K562 (cell line): ENCODE results near the gene MLF1. TPM values are rescaled to one million over a fixed set of nuclear protein-coding genes. Genes with fewer than 3 reads are reported as not detected.

Experiments
- CTCFL ChIP-seq: IDR thresholded peaks from 2 replicates; pipeline ENCODE4 v1.6.1; 2011; ENCODE audit warnings: borderline replicate concordance, low read depth, mild to moderate bottlenecking, moderate library complexity, low read length; ENCODE audit not compliant: insufficient read depth, poor library complexity, severe bottlenecking
- GTF3C2 ChIP-seq: IDR thresholded peaks from 3 replicates; pipeline ENCODE4 v1.6.1; 2011; ENCODE audit warnings: borderline replicate concordance, mild to moderate bottlenecking, moderate library complexity; ENCODE audit not compliant: insufficient read length; ENCODE audit errors: extremely low read depth
- HNRNPLL ChIP-seq: fragments of 200-400 bp; formaldehyde crosslinking; IDR thresholded peaks from 2 replicates; pipeline ENCODE4 v1.6.1; 2017; ENCODE audit warnings: low read length, low read depth, mild to moderate bottlenecking; ENCODE audit not compliant: poor library complexity, severe bottlenecking
- KDM5B ChIP-seq: fragments of 200-600 bp; sonication (generic); IDR thresholded peaks from 2 replicates; pipeline ENCODE4 v1.6.1; 2012; ENCODE audit warnings: low read depth, mild to moderate bottlenecking, moderate library complexity, low read length, control low read depth, inconsistent platforms; ENCODE audit not compliant: insufficient replicate concordance
- NR2F6 ChIP-seq: fragments of 450-650 bp; formaldehyde crosslinking; IDR thresholded peaks from 2 replicates; pipeline ENCODE4 v1.4.0; 2020; ENCODE audit warnings: mild to moderate bottlenecking
- SMAD1 ChIP-seq: fragments of 150-350 bp; IDR thresholded peaks from 2 replicates; pipeline ENCODE4 v1.6.1; 2014; ENCODE audit warnings: low read length, low read depth; ENCODE audit not compliant: partially characterized antibody
- SMARCA4 ChIP-seq: fragments of 450-650 bp; IDR thresholded peaks from 2 replicates; pipeline ENCODE4 v1.6.1; 2016
- STAT5B ChIP-seq: fragments of 250-450 bp; sonication (Bioruptor Pico); IDR thresholded peaks from 2 replicates; pipeline ENCODE4 v1.8.0; 2021; ENCODE audit warnings: mild to moderate bottlenecking, inconsistent platforms
- ZKSCAN3 ChIP-seq: fragments of 250-450 bp; sonication (Bioruptor Pico); IDR thresholded peaks from 2 replicates; pipeline ENCODE4 v1.4.0; 2020
- ZNF134 ChIP-seq: fragments of 250-450 bp; sonication (Bioruptor Pico); conservative IDR thresholded peaks from 2 replicates; pipeline ENCODE4 v1.4.0; 2020
- ZNF445 ChIP-seq: fragments of 250-450 bp; sonication (Bioruptor Pico); IDR thresholded peaks from 2 replicates; pipeline ENCODE4 v1.4.0; 2020; ENCODE audit warnings: low read depth, mild to moderate bottlenecking, moderate library complexity
- polyA plus RNA-seq, 8 experiments: library from polyadenylated mRNA; depleted of rRNA in 4 of 8; stranded (reverse) in 5 of 8; unstranded in 3 of 8; fragments of >200 nt; fragmentation: Nextera tagmentation in 2 of 8; fragmentation: Illumina TruSeq in 1 of 8; extraction: Ambion mirVana in 2 of 8; extraction: Trizol in 1 of 8; gene quantifications; 2 replicates each; pipeline versions ENCODE4 v1.2.1 to v1.2.3, GENCODE V29; 2011 to 2014; ENCODE audit warnings: inconsistent platforms in 1 of 8, missing spikeins in 1 of 8
- total RNA-seq, 7 experiments: library from RNA; depleted of rRNA in 6 of 7; stranded (reverse); fragments of >200 nt in 6 of 7; fragmentation: Illumina TruSeq in 2 of 7; extraction: Trizol in 2 of 7; gene quantifications; 2 replicates each; pipeline versions ENCODE4 v1.2.1 to v1.2.3, GENCODE V29; 2011 to 2021; ENCODE audit warnings: low replicate concordance in 1 of 7

Gene MLF1
- total and polyA plus RNA-seq, 9 of the 15 experiments (the other 6 are each of a cell fraction or from before 2014, with no cell fraction given), result 20.4 to 71.0 (median 27.1) TPM

- TF ChIP-seq GTF3C2 (no peak), CTCFL (no peak), ZNF134 (CRISPR knock-in tag) (no peak), STAT5B (CRISPR knock-in tag) (no peak), ZNF445 (CRISPR knock-in tag) (no peak), ZKSCAN3 (no peak), NR2F6 (CRISPR knock-in tag) (no peak), HNRNPLL (no peak), SMAD1 (no peak), KDM5B (no peak), SMARCA4 (no peak)
- TF ChIP-seq, all 486 proteins: peak for 0
Measured at GRCh38 chr3:158640646-158641045, 69.7 kb downstream of the MLF1 start (continued).
